ENCODE data around the gene CPZ.

The CPZ gene

DNA sequence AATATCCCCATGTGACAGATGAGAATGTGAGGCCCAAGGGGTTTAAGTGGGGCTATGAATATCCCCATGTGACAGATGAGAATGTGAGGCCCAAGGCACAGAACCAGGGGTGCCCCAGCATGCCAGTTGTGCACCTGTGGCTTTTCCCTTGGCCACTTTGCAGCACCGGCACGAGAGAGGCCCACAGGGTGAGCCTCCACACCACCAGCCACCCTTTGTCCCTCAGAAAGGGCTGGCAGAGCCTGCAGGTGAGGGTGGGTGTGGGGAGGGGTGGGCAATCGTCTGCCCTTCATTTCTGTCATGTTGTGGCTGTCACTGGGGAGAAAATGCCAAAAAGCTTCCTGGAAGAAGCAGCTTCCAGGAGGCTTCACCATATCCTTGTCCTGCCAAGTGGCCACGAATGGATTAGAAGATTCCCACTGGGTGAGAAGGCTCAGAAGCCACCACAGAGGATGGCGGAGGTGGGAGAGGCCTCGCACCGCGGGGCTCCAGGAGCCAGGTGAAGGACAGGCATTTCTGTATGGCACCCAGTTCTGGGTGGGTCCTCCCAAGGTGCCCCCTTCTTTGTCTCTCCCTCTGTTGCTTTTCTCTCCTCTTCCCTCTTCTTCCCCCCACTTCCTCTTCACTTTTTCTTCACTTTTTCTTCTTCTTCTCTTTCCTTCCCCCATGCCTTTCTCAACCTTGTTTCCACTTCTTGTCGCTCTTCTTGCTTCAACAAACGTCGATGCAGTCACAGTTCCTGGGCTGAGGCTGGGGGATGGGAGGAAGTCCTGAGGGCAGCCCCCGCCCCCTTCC lies 12.8 kb upstream of the CPZ start:
- no peak for DNase-seq (ENCODE audit: extremely low read depth in 1 of 2, low read depth in 1 of 2)

DNA sequence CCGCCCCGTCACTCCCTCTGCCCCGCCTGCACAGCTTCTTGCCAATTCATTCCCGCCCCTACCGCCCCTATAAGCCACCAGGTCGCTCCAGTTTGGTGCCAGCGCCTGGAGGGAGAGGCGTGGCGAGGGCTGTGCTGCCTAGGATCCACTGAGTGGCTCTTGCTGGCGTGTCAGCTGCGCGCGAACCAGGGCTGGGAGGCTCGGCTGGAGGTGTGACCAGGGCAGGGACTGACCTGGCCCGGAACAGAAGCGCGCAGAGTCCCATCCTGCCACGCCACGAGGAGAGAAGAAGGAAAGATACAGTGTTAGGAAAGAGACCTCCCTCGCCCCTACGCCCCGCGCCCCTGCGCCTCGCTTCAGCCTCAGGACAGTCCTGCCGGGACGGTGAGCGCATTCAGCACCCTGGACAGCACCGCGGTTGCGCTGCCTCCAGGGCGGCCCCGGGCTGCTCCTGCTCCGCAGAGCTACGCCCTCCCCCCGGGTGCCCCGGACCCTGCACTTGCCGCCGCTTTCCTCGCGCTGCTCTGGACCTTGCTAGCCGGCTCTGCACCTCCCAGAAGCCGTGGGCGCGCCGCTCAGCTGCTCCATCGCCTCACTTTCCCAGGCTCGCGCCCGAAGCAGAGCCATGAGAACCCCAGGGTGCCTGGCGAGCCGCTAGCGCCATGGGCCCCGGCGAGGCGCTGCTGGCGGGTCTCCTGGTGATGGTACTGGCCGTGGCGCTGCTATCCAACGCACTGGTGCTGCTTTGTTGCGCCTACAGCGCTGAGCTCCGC lies 12.1 kb upstream of the CPZ start, which contains the start of gene GPR78:
Gene GPR78 (plus strand): TSS at position 72 of the 773 bp plus-strand sequence. CDS start 591 bp downstream, at position 663.
- DNase-seq (ENCODE audit: extremely low read depth in 1 of 2, low read depth in 1 of 2), result no peak

DNA sequence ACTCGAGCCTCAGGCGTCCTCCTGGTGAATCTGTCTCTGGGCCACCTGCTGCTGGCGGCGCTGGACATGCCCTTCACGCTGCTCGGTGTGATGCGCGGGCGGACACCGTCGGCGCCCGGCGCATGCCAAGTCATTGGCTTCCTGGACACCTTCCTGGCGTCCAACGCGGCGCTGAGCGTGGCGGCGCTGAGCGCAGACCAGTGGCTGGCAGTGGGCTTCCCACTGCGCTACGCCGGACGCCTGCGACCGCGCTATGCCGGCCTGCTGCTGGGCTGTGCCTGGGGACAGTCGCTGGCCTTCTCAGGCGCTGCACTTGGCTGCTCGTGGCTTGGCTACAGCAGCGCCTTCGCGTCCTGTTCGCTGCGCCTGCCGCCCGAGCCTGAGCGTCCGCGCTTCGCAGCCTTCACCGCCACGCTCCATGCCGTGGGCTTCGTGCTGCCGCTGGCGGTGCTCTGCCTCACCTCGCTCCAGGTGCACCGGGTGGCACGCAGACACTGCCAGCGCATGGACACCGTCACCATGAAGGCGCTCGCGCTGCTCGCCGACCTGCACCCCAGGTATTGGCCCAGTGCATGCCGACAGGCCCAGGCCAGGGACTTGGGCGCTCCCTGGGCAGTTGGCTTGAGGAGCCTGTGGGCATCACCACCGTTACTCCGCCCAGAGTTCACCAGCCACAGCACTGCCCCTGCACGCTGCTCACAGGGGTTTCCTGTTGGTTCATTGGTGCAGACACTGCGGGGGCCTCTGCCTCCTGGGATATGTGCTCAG lies 11.3 kb upstream of the CPZ start:
- DNase-seq (ENCODE audit: extremely low read depth in 1 of 2, low read depth in 1 of 2), result no peak

DNA sequence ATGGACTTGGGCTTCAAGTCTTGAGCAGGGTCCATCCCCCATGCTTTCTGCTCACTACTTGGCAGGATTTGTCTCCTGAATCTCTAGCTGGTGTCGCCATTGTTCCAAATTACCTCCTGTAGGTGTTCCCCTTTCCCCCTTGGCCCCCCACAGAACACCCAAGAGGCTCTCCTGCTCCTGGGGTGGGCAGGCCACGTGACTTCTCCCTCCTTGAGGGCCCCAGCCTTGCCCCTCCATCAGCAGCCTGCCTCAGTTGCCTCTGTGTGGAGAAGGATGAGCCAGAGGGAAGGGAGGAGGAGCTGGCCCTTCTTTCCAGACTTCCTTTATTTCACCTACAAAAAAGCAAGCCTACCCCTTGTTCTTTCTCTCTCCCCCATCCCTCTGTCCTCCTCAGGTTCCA lies 10.5 kb upstream of the CPZ start:
- no peak for DNase-seq (ENCODE audit: extremely low read depth in 1 of 2, low read depth in 1 of 2)

DNA sequence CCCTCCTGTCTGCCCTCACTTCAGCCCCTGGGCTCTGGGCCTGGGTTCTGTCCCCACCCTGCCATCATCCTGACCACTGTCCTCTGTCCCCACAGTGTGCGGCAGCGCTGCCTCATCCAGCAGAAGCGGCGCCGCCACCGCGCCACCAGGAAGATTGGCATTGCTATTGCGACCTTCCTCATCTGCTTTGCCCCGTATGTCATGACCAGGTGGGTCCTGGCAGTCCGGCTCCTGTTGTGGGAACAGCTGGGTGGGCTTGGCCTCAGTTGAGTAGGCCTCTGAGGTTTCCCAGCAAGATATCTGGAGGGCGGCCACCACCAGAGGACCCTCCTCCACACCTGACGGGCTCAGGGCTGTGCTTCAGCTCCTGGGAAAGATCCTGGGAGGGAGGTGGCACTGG lies 10.1 kb upstream of the CPZ start:
- no peak for DNase-seq (ENCODE audit: extremely low read depth in 1 of 2, low read depth in 1 of 2)

DNA sequence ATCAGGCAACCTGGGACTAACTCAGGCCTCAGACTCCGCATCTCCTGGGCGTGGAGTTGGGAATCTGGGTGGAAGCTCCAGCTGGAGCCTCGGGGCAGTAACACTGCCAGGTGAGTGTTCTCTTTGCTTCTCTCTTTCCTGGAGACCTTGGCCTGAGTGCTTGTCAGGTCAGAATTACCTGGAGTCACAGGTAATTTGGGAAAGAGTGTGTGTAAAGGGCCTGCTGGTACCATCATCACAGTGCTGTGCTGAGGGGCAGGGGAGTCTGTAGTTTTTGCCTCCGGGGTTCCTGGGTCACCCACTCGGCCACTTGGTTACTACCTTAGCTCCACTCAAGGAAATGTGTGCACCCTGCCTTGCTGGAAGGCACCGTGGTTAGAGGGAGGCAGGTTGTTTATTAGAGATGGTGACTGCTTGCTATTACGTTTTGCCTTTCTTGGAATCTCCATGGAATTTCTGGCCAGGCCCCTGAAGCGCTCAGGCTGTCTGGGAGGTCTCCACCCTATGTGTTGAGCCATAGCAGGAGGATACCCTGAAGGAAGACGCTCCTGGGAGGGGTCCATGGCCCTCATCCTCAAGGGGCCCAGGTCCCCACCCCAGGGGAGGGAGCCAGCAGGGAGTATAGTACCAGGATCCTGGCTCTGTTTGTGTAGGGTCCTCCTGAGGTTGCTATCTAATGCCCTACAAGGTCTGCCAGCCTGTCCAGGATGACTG lies 9.5 kb upstream of the CPZ start:
- DNase-seq (ENCODE audit: extremely low read depth in 1 of 2, low read depth in 1 of 2), result no peak

DNA sequence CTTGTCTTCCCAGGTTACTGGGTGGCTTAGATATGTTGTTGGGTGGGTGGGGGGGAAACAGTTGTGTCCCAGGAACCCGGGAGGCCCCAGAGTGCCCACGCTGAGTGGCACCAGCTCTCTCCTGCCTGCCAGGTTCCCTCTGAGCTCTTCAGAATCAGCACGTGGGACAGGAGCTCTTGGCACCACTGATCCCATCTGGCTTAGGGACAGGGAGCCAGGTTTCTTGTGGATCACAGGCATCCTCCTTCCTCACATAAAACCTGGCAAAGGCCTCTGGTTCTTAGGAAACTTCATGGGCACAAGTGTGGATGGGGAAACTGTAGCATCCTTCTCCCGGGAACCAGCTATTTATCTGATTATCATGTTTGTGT lies 8.9 kb upstream of the CPZ start:
- DNase-seq (ENCODE audit: extremely low read depth in 1 of 2, low read depth in 1 of 2), result no peak

DNA sequence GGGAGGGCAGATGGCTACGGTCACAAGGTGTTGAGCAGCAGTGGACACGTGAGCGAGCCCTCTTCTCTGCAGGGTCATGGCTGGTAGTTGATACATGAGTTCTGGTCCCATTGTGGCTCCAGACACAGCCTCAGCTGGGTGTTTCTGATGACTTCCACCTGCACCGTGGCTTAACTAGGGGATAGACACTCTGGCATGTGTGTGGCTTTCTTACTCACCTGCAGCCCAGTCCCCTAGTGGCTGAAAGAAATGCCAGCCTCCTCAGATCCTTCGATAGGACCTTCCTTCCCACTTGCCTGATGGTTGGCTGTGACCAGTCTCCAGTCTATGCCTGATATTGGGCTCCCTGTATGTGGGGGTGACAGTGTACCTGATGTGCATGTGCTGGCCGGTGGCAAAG lies 7.4 kb upstream of the CPZ start:
- DNase-seq (ENCODE audit: extremely low read depth in 1 of 2, low read depth in 1 of 2), result no peak

DNA sequence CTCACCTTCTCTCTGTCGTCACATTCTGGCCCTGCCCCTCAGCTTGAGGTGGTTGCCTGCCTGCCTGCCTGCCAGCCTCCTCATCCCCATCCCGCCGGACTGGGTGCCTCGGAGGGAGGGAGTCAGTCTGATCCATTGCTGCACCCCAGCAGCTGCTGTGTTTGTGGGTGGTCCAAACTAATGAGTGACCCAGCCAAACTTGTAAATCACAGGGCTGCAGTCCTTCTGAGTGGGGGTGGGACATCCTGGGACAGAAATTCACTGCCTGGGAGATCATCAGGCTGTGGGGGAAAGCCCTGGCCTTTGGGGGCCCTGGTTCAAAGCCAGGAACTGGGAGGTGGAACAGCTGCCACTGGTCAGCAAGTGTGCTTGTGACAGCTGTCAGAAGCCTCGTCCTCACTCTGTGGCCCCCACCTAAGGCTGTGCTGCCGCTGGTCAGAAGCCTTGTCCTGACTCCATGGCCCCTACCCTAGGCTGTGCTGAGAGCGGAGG lies 6.8 kb upstream of the CPZ start:
- no peak for DNase-seq (ENCODE audit: extremely low read depth in 1 of 2, low read depth in 1 of 2)

DNA sequence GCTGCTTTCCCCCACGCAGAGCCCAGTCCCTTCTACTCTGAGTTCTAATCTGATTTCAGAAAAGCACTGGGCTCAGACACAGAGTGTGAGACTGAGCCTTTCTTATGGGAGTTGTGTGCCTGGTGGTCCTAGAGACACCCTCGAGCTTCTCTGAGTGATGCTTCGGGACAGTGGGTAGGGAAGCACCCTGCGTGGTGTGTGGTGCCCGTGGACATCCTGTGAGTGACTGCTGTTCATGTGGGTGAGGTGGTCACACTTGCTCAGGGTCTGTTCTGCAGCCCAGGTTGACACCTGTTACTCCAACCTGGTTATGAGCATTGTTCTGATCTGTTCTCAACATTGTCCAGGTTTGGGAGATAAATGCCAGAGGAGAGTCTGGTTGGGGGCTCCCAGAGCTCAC lies 6.3 kb upstream of the CPZ start:
- no peak for DNase-seq (ENCODE audit: extremely low read depth in 1 of 2, low read depth in 1 of 2)

DNA sequence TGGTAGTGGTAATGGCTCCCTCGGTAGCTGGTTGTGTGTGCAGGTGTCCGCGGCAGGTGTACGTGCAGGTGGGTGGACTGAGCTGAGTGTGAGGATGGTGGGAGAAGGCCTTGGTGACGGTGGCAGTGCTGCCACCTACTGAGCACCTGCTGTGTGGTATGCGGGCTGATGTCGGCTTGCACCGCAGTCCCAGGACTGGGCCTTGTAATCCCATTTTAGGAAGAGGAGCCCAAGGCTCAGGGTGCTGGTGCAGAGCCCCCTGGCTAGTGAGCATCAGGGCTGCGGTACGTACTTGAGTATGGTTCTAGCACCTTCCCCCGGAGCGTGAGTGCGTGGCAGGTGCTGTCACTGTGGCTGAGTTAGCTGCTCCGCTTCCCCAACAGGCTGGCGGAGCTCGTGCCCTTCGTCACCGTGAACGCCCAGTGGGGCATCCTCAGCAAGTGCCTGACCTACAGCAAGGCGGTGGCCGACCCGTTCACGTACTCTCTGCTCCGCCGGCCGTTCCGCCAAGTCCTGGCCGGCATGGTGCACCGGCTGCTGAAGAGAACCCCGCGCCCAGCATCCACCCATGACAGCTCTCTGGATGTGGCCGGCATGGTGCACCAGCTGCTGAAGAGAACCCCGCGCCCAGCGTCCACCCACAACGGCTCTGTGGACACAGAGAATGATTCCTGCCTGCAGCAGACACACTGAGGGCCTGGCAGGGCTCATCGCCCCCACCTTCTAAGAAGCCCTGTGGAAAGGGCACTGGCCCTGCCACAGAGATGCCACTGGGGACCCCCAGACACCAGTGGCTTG lies 5.7 kb upstream of the CPZ start:
- no peak for DNase-seq (ENCODE audit: extremely low read depth in 1 of 2, low read depth in 1 of 2)

DNA sequence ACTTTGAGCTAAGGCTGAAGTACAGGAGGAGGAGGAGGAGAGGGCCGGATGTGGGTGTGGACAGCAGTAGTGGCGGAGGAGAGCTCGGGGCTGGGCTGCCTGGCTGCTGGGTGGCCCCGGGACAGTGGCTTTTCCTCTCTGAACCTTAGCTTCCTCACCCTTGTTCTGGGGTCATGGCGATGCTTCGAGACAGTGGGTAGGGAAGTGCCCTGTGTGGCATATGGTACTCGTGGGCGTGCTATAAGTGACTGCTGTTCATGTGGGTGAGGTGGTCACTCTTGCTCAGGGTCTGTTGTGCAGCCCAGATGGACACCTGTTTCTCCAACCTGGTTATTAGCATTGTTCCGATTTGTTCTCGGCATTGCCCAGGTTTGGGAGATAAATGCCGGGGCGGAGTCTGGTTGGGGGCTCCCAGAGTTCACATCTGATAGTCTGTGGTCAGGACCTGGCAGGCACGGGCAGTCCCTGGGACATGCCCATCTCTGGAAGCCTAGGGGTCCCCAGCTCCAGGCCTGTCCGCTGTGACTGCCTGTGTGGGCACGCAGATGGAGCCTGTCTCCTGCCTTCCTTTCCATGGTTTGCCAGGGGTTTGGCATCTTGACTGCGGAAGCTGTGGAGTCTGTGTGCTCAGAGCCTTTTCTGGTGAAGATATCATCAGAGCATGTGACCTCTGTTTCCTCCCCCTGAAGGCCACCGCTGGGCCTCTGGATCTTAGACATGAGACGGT lies 4.9 kb upstream of the CPZ start:
- DNase-seq (ENCODE audit: extremely low read depth in 1 of 2, low read depth in 1 of 2), result no peak

DNA sequence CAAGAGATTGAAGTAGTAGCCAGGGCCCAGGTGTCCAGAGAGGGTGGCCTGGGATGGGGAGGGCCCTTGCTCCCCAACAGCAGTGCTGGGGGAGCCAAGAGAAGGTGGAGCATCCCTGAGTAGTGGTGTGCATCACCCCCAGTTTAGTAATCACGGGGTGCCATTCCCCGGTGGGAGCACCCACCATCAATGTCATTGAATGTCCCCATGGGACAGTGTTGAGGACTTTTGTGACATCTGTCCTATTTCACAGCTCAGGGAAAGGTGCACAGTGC lies 4.4 kb upstream of the CPZ start:
- no peak for DNase-seq (ENCODE audit: extremely low read depth in 1 of 2, low read depth in 1 of 2)

DNA sequence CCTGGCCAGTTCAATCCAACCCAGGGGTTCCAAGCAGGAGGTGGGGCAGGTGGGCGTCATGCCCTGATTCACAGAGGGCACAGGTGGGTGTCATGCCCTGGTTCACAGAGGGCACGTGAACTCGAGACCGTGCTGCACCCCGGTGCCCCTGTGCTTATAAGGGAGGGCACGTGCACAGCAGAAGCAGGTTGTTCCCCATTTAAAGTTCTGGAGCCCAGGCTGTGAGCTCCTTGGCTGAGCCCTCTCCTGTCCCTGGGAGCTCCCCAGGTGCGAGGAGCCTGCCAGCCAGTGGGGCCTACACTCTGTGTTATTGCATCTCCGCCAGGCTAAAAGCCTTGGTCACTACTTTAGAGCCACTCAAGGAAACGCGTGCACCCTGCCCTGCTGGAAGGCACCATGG lies 3.2 kb upstream of the CPZ start:
- no peak for DNase-seq (ENCODE audit: extremely low read depth in 1 of 2, low read depth in 1 of 2)

DNA sequence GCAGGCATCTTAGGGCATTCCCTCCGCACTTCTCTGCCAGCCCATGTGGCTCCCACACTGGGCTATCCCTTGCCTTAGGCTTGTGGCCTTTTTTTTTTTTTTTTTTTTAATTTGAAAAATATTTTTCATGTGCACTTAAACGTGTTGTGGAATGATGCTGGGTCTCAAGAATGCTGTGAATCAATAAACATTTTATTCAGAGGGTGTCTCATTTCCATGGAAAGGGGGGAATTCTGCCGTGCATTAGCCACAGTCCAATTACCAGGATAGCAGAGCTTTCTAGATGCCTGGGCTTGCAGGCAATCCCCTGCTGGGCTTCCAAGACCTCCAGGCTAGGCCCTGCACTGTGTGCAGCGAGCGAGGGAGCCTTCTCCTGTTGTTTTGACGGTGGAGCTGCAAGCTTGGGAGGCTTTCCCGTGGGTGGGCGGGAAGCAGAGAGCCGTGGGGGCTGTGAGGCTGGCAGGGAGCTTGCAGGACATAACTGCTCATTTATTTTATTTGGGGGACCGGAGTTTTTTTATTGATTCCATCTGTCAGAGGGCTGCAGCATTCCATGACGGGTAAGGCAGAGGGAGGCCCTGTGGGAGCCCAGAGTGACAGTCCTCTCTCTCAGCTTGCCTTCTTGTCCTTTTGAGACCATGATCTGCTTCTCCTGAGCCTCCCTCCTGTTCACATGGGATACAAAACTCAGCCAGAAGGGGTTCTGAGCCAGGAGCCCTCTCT lies 2.6 kb upstream of the CPZ start:
- DNase-seq (ENCODE audit: extremely low read depth in 1 of 2, low read depth in 1 of 2), result no peak

DNA sequence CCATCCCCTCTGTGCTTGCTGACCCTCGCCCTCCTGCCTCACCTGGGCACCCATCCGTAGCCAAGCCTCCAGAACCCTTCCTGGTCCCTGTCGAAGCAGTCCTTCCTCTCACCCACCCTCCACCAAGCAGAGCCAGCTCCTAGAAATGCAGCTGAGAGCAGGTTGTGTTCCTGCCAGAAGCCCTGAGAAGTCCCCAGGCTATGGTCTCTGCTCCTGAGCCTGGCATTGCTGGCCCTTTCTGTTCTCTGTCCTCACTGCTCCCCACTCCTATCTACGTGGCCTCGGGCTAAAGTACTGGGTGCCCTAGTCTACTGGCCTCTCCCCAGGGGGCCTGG lies 2.1 kb upstream of the CPZ start:
- no peak for DNase-seq (ENCODE audit: extremely low read depth in 1 of 2, low read depth in 1 of 2)

DNA sequence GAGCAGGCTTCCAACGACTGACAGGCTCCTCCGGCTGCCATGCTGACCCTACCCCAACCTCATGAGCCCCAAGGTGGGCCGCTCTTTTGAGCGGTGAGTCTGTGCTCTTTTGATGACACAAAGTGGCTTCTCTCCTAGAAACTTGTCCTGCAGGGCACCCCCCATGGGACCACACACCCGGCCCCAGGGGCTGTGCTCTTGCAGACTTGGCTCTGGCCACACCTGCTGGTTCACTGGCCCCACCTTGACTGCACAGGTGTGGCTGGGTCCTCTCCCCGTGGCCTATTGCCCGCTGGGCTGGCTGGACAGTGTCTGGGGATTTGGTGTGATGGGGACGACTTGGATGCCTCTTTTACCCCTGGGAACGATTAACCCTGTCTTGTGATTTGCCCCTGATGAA lies 1.5 kb upstream of the CPZ start:
- DNase-seq (ENCODE audit: extremely low read depth in 1 of 2, low read depth in 1 of 2), result no peak

DNA sequence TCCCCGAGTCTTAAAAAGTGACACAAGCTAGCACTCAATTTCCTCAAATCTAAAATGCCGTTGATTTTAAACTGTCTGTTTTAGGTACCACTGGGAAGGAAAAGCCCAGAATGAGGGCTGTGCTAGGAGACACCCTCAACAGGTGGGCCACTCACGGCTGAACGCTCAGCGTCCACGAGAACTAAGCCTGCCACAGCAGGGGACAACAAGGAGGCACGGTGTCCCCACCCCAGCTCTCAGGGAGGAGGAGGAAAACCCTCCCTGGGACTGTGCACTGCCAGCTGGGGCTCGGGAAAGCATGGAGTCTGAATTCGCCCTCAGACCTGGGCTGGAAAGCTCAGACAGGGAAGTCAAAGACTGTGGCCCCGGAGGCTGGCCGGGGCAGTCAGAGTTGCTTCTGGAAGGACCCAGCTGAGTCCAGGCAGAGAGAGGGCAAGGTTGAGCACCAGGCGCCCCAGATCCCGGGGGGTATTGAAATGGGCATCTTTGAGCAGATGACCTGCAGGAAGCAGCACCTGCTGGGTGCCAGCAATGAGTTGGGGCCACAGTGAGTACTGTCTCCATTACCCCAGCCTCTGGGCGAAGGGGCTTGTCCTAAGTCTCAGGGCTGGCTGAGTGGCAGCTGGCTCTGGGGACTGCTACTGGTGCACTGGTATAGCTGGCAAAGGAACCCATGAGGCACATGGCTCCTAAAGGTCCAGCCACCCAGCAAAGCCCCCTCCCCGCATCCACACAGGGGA lies 769 bp upstream of the CPZ start:
- DNase-seq (ENCODE audit: extremely low read depth in 1 of 2, low read depth in 1 of 2), result no peak

Measured in stimulated activated CD8-positive, alpha-beta memory T cell treated with anti-CD3 and anti-CD28 coated beads, Interleukin-7, amount 100 ng/mL, for 48 hours (primary cell).